Left ventricle myocardium superior (tissue), 1 donor: ENCODE measurements around the gene OR7A17. TPM values are rescaled to one million over a fixed set of nuclear protein-coding genes. Genes with fewer than 3 reads are reported as not detected.

Experiments
- ATAC-seq: fragments of 200-7000 bp; cut with Tn5 transposase; one replicate; pipeline ENCODE4 v1.9.1; 2020; ENCODE audit warnings: mild to moderate bottlenecking, moderate library complexity
- DNase-seq: peaks from one replicate; pipeline ENCODE4 v3.0.0-alpha.2; 2020
- intact Hi-C: fragments of 100-400 bp; cut with micrococcal nuclease; formaldehyde crosslinking; loops from one replicate; pipeline ENCODE4 v1.11.0; 2022
- long read RNA-seq: library from polyadenylated mRNA; unstranded; transcript quantifications from one replicate; pipeline ENCODE4 v2.0.0, GENCODE V29; 2021
- total RNA-seq: library from RNA; stranded (reverse); fragmentation: NEBNext Ultra II Directional; extraction: Animal tissue kit (Norgen Biotek cat#: 25700); gene quantifications from one replicate; pipeline ENCODE4 v1.2.1, GENCODE V29; 2021
- donor health status: DM: no; HTN: yes; CAD: no; lungs with severe emphysema.

OR7A17 gene
- not detected for total RNA-seq
- long read RNA-seq = 0 reads

DNA sequence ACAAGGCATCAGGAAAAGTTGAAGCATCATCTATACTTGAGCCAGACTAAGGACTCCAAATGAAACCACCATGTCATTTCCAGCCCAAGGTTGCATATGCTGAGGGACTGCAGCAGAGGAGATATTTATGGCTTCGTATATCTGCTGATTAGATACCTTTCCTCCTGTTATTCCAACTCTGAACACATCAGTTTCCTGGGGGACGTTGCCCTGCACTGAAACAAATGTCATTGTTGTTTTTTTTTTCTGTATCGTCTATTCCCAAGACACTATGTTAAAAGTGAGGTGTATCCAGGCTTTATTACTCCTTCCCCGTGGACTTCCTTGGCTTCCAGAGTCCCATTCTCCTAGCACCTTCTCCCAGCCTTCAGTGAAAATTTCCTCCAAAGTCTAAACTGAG is at the start of gene OR7A17:
TSS of gene OR7A17 (minus strand) at position 101 of the 400 bp plus-strand sequence. CDS start 4,777 bp downstream, outside the sequence.
- DNase-seq (no peak), ATAC-seq (no peak)
- intact Hi-C loops = no loop called here

DNA sequence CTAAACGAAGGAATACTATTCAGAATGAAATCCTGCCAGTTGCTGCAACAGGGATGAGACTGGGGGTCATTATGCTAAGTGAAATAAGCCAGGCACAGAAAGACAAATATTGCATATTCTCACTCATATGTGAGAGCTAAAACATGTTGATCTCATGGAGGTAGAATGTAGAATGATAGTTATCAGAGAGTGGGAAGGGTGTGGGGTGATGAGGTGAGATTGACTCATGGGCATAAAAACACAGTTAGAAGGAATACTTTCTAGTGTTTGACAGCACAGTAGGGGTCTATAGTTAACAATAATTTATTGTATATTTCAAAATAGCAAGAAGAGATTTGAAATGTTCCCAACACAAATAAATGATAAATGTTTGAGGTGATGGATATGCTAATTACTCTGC is 47.6 kb upstream of the OR7A17 start:
- ATAC-seq (no peak), DNase-seq (no peak)
- intact Hi-C loops = no loop called here

DNA sequence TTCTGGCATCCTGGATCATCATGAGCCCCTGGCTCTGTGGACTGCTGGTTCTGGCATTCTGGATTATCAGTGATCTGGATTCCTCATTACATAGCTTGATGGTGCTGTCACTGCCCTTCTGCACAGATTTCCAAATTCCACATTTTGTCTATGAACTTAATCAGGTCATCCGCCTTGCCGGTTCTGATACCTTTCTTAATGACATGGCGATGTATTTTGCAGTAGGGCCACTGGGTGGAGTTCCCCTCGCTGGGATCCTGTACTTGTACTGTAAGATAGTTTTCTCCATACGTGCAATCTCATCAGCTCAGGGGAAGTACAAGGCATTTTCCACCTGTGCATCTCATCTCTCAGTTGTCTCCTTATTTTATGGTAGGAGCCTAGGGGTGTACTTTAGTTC is 30.9 kb upstream of the OR7A17 start:
- DNase-seq = no peak
- ATAC-seq = no peak
- intact Hi-C loops = no loop called here

DNA sequence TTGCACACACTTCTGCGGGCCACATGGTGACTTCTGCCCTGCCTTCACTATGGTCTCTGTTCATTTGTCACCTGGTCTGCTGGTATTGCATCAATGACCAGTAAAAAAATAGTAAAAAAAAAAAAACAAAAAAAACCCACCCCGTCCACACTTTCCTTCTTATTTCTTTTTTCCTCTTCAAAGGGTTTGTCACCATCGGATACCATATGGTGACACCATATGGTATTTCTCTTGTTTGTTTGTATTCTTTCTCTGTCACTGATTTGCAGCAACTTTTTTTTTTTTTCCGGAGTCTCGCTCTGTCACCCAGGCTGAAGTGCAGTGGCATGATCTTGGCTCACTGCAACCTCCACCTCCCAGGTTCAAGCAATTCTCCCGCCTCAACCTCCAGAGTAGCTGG is 29.2 kb upstream of the OR7A17 start:
- no peak for ATAC-seq
- no peak for DNase-seq
- intact Hi-C loops = no loop called here

DNA sequence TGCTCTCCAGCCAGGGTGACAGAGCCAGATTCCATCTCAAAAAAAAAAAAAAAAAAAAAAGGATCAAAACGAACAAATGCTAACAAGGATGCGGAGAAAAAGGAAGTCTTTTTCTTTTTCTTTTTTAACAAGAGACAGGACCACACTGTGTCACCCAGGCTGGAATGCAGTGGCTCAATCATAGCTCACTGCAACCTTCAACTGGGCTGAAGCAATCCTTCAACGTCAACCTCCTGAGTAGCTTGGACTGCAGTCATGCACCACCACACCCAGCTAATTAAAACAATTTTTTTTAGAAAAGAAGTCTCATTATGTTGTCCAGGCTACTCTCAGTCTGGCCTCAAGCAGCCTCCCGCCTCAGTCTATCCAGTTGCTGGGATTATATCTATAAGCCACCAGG is 20.8 kb upstream of the OR7A17 start:
- intact Hi-C loops = no loop called here

DNA sequence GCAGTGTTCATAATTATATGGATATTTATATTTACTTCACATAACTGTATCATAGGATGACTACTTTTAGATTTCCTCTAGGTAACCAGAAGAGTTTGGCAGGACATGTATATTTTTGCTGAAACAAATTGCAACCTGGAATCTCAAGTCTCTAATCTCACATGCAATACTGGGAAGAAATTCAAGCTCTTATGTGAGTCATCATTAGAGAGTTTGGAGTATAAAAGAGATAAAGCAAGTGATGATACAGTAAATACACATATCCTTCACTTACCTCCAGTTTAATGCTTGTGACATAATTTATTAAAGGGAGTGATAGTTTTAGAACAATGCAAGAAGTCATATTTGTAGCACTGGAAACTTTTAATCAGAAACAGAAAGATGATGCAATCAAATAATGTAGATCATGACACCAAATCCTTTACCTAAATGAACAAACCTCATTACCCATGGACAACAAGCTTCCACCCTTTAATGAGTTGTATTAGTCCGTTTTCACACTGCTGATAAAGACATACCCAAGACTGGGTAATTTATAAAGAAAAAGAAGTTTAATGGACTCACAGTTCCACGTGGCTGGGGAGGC is 15.8 kb upstream of the OR7A17 start:
- intact Hi-C loops = no loop called here
- no peak for ATAC-seq
- DNase-seq = no peak

More for the DNA sequence above, 20.8 kb upstream of the OR7A17 start:
- DNase-seq = no peak
- no peak for ATAC-seq

DNA sequence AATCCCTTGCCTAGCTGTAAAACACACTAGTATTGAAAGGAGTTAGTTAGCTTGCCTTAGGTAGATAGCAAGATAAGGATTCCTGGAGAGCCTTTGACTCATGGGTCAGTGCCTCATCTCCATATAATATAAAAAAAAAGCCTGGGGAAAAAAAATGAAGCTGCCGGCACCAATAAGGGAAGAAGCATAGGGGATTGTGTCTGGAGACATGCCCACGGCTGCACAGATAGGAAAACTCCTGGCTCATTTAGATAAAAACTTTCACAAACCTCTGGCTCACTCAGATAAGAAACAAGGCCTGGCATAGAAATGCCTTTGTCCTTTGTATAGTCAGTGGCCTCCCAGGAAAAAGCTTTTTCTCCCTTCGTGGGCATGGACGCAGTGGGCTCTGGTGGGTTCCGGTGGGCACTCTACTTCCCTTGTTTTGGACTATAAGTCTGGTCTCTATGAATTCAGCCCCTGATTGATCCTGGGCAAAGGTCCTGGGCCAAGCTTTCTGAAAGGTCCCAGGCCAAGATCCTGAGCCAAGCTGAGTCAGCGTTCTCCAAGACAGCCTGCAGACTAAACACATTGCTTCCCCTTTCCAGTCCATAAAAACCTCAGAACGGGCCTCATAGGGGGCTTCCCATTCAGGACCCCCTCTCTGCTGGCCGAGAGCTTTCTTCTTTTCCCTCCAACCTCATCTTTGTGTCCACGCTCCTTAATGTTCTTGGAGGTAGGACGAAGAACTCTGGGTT is 4.9 kb upstream of the OR7A17 start:
- DNase-seq = no peak
- no peak for ATAC-seq
- intact Hi-C loops = no loop called here

DNA sequence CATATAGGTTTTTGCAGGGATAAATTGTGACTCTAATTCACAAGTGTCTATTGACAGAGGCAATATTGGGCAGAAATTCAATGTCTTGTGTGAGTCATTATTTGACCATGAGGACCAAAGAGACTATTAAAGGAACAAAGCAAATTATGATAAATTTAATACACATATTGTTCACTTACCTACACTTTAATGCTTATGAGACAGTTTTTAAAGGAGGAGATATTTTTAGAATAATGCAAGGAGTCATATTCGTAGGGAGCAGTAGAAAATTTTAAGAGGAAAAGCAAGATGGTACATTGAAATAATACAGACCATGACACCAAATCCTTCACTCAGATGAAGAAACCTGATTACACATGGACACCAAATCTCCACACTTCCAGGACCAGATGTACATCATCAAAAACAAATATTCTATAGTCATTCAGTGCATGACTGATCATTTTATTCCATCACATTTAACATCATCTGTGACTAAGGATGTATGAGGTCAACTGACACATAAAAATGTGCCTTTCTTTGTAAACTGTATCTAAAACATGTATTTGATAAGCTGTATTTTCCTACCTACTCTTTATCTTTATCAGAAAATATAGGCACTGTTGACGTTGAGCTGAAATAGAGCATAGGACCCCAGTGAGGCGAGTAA is 4.2 kb upstream of the OR7A17 start:
- DNase-seq (no peak), ATAC-seq (no peak)
- intact Hi-C loops = no loop called here

DNA sequence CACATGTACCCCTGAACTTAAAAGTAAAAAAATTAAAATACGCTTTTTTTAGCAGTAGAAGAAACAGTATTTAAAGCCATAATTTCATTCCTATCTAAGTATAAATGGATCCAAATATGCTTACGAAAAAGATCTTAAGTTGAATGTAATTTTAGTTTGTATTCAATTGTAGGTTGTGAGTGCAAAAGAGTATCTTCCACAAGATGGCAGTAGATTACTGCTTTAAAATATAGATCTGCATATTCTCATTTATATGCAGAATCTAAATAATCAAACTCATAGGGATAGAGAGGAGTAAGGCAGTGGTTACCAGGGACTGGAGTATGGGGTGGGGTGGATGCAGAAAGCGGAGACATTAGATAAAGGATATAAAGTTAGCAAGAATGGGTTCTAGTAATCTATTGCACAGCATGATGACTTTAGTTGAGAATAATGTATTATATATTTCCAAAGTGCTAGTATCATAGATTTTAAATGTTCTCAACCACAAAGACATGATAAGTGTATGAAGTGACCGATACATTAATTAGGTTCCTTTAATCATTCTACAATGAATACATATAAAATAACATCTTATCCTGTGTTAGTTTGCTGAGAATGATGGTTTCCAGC is 14.2 kb downstream of the OR7A17 start:
- ATAC-seq (no peak), DNase-seq (no peak)
- intact Hi-C loops = no loop called here

DNA sequence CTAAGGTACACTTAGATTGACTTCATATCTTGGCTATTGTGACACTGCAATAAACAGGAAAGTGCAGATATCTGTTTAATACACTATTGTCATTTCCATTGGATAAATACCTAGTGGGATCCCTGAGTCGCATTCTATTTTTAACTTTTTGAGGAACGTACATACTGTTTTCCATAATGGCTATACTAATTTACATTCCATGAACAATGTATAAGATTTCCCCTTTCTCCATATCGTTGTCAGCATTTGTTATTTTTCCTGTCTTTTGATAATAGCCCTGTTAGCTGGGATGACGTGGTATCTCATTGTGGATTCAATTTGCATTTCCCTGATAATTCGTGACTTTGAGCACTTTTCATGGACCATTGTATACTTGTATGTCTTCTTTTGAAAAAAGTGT is 17.4 kb downstream of the OR7A17 start:
- DNase-seq = no peak
- intact Hi-C loops = no loop called here
- no peak for ATAC-seq

DNA sequence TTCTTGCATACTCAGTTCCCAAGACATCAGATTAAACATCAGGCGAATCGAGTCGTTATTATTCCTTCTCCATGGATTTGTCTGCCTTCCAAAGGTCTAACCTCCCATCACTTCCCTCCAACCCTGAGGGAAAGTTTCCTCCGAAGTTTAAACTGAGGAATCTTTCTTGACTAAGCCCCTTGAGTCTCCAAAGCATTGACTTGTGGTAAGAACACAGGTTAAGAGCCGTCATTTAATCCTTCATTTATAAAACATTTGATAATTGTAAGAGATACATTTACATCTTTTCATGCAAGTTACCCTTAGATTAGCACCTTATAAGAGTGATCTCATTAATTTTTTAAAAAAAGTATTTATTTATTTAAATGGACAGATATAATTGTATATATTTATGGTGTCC is 37.1 kb downstream of the OR7A17 start, which contains the start of gene OR7A10:
TSS of gene OR7A10 (minus strand) at position 101 of the 400 bp plus-strand sequence. CDS start 7,045 bp downstream, outside the sequence.
- ATAC-seq (no peak), DNase-seq (no peak)
- intact Hi-C loops = no loop called here

DNA sequence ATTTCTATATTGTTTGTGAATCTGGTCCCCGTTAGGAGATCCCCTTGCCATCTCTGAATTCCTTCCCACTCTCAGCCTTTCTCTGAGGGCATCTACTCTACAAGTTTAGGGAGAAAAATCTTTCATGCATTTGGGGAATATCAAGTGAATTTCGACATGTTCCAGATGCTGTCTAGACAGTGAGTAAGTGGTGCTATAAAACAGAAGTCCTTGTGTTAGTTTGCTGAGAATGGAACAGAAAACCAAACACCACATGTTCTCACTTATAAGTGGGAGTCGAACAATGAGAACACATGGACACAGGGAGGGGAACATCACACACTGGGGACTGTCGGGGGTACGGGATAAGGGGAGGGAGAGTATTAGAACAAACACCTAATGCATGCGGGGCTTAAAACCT is 42.4 kb downstream of the OR7A17 start:
- intact Hi-C loops = no loop called here
- no peak for ATAC-seq
- no peak for DNase-seq

DNA sequence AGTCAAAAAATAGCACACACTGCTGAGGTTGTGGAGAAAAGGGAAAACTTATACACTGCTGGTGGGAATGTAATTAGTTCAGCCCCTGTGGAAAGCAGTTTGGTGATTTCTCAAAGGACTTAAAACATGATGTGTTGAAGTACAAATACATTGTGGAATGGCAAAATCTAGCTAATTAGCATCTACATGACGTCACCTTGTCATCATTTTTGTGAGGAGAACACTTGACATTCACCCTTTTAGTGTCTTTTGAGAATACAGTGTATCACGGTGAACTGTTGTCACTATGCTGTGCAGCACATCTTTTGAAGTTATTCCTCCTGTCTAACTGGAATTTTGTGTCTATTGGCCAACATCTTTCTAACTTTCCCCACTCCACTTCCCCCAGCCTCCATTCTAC is 42.8 kb downstream of the OR7A17 start:
- intact Hi-C loops = no loop called here
- DNase-seq = no peak
- ATAC-seq = no peak

DNA sequence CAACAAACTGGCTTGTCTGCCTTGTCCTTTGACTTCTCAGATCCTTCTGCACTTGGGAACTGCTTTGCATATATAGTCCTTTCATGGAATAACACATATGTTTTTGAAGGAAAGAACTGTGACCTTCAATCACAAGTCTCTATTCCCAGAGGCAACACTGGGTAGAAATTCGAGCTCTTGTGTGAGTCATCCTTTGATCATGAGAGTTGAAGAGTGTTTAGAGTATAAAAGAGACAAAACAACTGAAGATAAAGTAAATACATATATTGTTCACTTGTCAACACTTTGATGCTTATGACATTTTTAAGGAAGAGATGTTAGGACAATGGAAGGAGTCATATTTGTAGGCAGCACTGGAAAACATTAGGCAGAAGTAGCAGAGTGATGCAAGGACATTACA is 45.7 kb downstream of the OR7A17 start:
- intact Hi-C loops = no loop called here
- no peak for ATAC-seq
- no peak for DNase-seq

DNA sequence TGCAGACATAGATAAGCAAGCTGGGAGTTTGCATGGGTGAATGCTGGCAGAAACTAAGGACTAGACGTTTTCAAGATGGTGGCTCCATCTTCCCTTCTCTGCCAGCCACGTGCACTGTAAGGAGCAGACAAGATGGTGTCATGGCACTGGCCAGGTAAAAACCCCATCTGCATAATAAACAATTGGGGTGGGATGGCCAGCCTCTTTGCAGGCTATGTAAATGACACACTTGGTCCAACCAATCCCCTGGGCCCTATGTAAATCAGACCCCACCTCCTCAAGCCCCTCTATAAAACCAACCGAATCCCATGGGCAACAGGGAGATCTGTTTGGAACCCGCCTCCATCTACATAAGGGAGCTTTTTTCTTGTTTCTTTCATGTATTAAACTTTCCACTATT is 48.5 kb downstream of the OR7A17 start:
- no peak for ATAC-seq
- no peak for DNase-seq
- intact Hi-C loops = no loop called here

DNA sequence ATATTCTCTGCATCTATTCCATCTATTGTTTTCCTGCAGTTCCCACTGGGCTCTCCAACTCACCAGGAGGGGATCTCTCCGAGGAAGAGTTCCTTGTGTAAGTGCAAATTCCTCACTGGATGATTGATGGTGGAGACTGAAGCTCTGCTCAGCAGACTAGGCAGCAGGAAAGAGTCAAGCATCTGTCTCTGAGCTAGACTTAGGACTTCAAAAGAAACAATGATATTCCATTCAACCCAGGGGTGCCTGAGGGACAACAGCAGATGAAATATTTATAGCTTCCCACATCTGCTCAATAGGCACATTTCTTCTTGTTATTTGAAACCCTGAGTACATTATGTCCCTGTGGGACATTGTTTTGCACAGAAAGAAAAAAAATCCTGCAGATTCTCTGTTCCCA is 50.9 kb downstream of the OR7A17 start, which contains the start of the genes OR7A5 and OR7C1:
TSS of gene OR7A5 (minus strand) at position 175 of the 400 bp plus-strand sequence. CDS start 6,944 bp downstream, outside the sequence.
TSS of gene OR7C1 (minus strand) at position 175 of the 400 bp plus-strand sequence. CDS start 35,049 bp downstream, outside the sequence.
- DNase-seq = no peak
- peak; percentile 72 for ATAC-seq

DNA sequence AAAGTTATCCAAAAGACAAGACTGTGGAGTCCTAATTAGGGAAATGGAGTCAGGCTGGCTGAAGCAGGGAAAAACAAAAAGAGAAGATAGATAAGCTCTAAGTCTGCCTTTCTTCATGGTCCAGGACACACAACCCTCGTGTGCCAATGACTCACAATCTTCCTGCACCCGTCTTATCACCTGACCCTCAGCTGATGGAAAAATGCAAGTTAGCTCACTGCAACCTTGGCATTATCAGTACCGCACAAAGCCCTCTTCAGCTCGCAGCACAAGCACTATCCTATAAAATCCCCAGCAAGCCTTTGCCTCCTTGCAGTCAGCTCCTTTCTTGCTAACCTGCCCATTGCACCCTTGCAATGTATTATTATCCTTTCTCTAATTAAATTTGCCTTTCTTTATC is 55.2 kb downstream of the OR7A17 start:
- ATAC-seq = no peak
- intact Hi-C loops = no loop called here
- no peak for DNase-seq

More for the DNA sequence above, 50.9 kb downstream of the OR7A17 start, which contains the start of the genes OR7A5 and OR7C1:
- intact Hi-C loops = no loop called here
